HCT116 (cell line): ENCODE results near the gene NT5C1A. TPM values are rescaled to one million over a fixed set of nuclear protein-coding genes. Genes with fewer than 3 reads are reported as not detected.

Experiments
- ATAC-seq: fragments of 200-7000 bp; cut with Tn5 transposase; 2 replicates; pipeline ENCODE4 v1.9.1; 2020; ENCODE audit warnings: mild to moderate bottlenecking, moderate library complexity
- BruUV-seq: library from RNA; stranded (reverse); fragments of 400-500 nt; replicated peaks from 2 replicates; lab custom pipeline; 2021; lab: Mats Ljungman, UMichigan
- CTCF ChIA-PET: fragments of 300-600 bp; sonication (Branson Sonifier 250); formaldehyde crosslinking; loops from one replicate; lab custom pipeline; 2021; ENCODE audit warnings: antibody characterized with exemption; lab: Charles Lee
- POLR2A ChIA-PET: fragments of 300-600, 350-600 bp; sonication (Branson Sonifier 250); formaldehyde crosslinking; loops from one replicate; lab custom pipeline; 2021; ENCODE audit warnings: antibody characterized with exemption; lab: Charles Lee
- RAD21 ChIA-PET, 2 experiments: fragments of 300-600 bp; sonication (Branson Sonifier 250); formaldehyde crosslinking; loops; one replicate each; lab custom pipeline; 2023; ENCODE audit warnings: low total read pairs in 2 of 2; ENCODE audit not compliant: uncharacterized antibody in 2 of 2, unreplicated experiment in 2 of 2, low non-redundant PET in 1 of 2; lab: Charles Lee
- DNase-seq: peaks from one replicate; pipeline ENCODE4 v3.0.0-alpha.2; 2010; ENCODE audit warnings: low read depth, low spot score
- H2AFZ ChIP-seq: fragments of 200-600 bp; shearing (Covaris generic), sonication (generic); 2 replicates; pipeline ENCODE4 v1.6.1; 2017; ENCODE audit warnings: low read depth, mixed run types, mixed read lengths, antibody characterized with exemption, low read length; ENCODE audit not compliant: poor library complexity, severe bottlenecking
- H3K27ac ChIP-seq: 2 replicates; pipeline ENCODE4 v1.5.1; 2012; ENCODE audit warnings: low read depth, low read length
- H3K27me3 ChIP-seq: fragments of 200-600 bp; sonication (generic); 2 replicates; pipeline ENCODE4 v1.6.1; 2016; ENCODE audit warnings: mixed run types, low read length, mixed read lengths; ENCODE audit not compliant: insufficient read depth
- H3K36me3 ChIP-seq, 2 experiments: fragments of 200-500 bp in 1 of 2; fragments of 200-600 bp in 1 of 2; sonication (Bioruptor generic) in 1 of 2; sonication (generic) in 1 of 2; 2 replicates each; pipeline versions ENCODE4 v1.5.1 to v1.6.1; 2014 to 2016; ENCODE audit warnings: low read length in 2 of 2, inconsistent platforms in 1 of 2, mixed read lengths in 1 of 2, mixed run types in 1 of 2; ENCODE audit not compliant: insufficient read depth in 2 of 2, control insufficient read depth in 1 of 2
- H3K4me1 ChIP-seq, 2 experiments: fragments of 200-600 bp in 1 of 2; sonication (generic) in 1 of 2; 2 replicates each; pipeline versions ENCODE4 v1.5.1 to v1.6.1; 2012 to 2017; ENCODE audit warnings: low read length in 2 of 2, inconsistent platforms in 1 of 2, mild to moderate bottlenecking in 1 of 2, mixed read lengths in 1 of 2, mixed run types in 1 of 2, moderate library complexity in 1 of 2; ENCODE audit not compliant: insufficient read depth in 2 of 2, control insufficient read depth in 1 of 2
- H3K4me2 ChIP-seq: fragments of 200-600 bp; sonication (generic); 2 replicates; pipeline ENCODE4 v1.6.1; 2017; ENCODE audit warnings: mixed run types, low read length, mixed read lengths
- H3K4me3 ChIP-seq, 2 experiments: fragments of 200-600 bp in 1 of 2; sonication (generic) in 1 of 2; replicated peaks in 1 of 2; 2 replicates each; pipeline ENCODE4 v1.5.1; 2011 to 2016; ENCODE audit warnings: low read length in 2 of 2, control low read depth in 1 of 2, low read depth in 1 of 2, mild to moderate bottlenecking in 1 of 2, mixed read lengths in 1 of 2, mixed run types in 1 of 2
- H3K79me2 ChIP-seq: fragments of 200-600 bp; sonication (generic); 2 replicates; pipeline ENCODE4 v1.6.1; 2017; ENCODE audit warnings: mild to moderate bottlenecking, mixed run types, low read length, moderate library complexity, mixed read lengths; ENCODE audit not compliant: insufficient read depth
- H3K9ac ChIP-seq: fragments of 200-600 bp; sonication (generic); 2 replicates; pipeline ENCODE4 v1.6.1; 2016; ENCODE audit warnings: low read length, mixed read lengths
- H3K9me2 ChIP-seq: fragments of 200-600 bp; sonication (generic), shearing (Covaris generic); 2 replicates; pipeline ENCODE4 v1.6.1; 2017; ENCODE audit warnings: mixed run types, mild to moderate bottlenecking, moderate library complexity; ENCODE audit not compliant: insufficient read depth
- H3K9me3 ChIP-seq, 2 experiments: fragments of 200-500 bp in 1 of 2; fragments of 200-600 bp in 1 of 2; sonication (Bioruptor generic) in 1 of 2; sonication (generic) in 1 of 2; 2 replicates each; pipeline ENCODE4 v1.6.1; 2014 to 2017; ENCODE audit warnings: low read length in 2 of 2, mixed read lengths in 2 of 2, inconsistent platforms in 1 of 2, low read depth in 1 of 2, mild to moderate bottlenecking in 1 of 2, mixed run types in 1 of 2, moderate library complexity in 1 of 2; ENCODE audit not compliant: control insufficient read depth in 1 of 2, insufficient read depth in 1 of 2
- H4K20me1 ChIP-seq: fragments of 200-600 bp; sonication (generic), shearing (Covaris generic); 2 replicates; pipeline ENCODE4 v1.6.1; 2017; ENCODE audit warnings: mixed run types, mild to moderate bottlenecking, moderate library complexity; ENCODE audit not compliant: insufficient read depth
- ATF3 ChIP-seq: IDR thresholded peaks from 2 replicates; pipeline ENCODE4 v1.6.1; 2012
- CEBPB ChIP-seq: IDR thresholded peaks from 2 replicates; pipeline ENCODE4 v1.6.1; 2012; ENCODE audit warnings: low read depth
- EGR1 ChIP-seq: IDR thresholded peaks from 2 replicates; pipeline ENCODE4 v1.6.1; 2012; ENCODE audit warnings: low read depth
- ELF1 ChIP-seq: IDR thresholded peaks from 2 replicates; pipeline ENCODE4 v1.6.1; 2012; ENCODE audit warnings: low read depth, borderline replicate concordance
- EZH2 ChIP-seq: fragments of 200-600 bp; sonication (generic); IDR thresholded peaks from 2 replicates; pipeline ENCODE4 v1.6.1; 2017; ENCODE audit warnings: antibody characterized with exemption, mixed run types
- MAX ChIP-seq: IDR thresholded peaks from 2 replicates; pipeline ENCODE4 v1.6.1; 2012
- POLR2A ChIP-seq: IDR thresholded peaks from 2 replicates; pipeline ENCODE4 v1.7.0; 2011; ENCODE audit warnings: borderline replicate concordance; ENCODE audit not compliant: insufficient read depth, insufficient read length; ENCODE audit errors: extremely low read depth
- POLR2AphosphoS5 ChIP-seq: IDR thresholded peaks from 2 replicates; pipeline ENCODE4 v1.6.1; 2011; ENCODE audit warnings: mild to moderate bottlenecking, low read depth, low read length, moderate library complexity
- SP1 ChIP-seq: IDR thresholded peaks from 2 replicates; pipeline ENCODE4 v1.6.1; 2012; ENCODE audit warnings: low read depth
- SRF ChIP-seq: IDR thresholded peaks from 2 replicates; pipeline ENCODE4 v1.6.1; 2012; ENCODE audit warnings: low read depth
- TCF7L2 ChIP-seq: IDR thresholded peaks from 2 replicates; pipeline ENCODE4 v1.7.0; 2011; ENCODE audit warnings: borderline replicate concordance, inconsistent platforms; ENCODE audit not compliant: insufficient read depth, insufficient read length; ENCODE audit errors: extremely low read depth
- YY1 ChIP-seq: IDR thresholded peaks from 2 replicates; pipeline ENCODE4 v1.6.1; 2011; ENCODE audit warnings: low read length, low read depth, moderate library complexity, mild to moderate bottlenecking; ENCODE audit not compliant: insufficient replicate concordance; ENCODE audit errors: extremely low read depth
- ZFX ChIP-seq: fragments of 450-650 bp; IDR thresholded peaks from 2 replicates; pipeline ENCODE4 v1.6.1; 2017
- intact Hi-C: fragments of 100-400 bp; cut with micrococcal nuclease; formaldehyde crosslinking; loops from 2 replicates; pipeline ENCODE4 v1.10.0; 2022
- total RNA-seq: library from RNA; stranded (reverse); gene quantifications from one replicate; pipeline ENCODE4 v1.2.1, GENCODE V29; 2021; ENCODE audit not compliant: unreplicated experiment

NT5C1A gene
- total RNA-seq, 1 experiment from 2014 or later, result not detected

GRCh38 chr1:39617488-39618049, 54.3 kb downstream of the NT5C1A start:
- Histone ChIP-seq H4K20me1 (no peaks in the 10 kb centered on the region), H3K9ac (no peak overlapping the region), H3K4me3 (no peak overlapping the region), H3K4me1 (no peaks in the 10 kb centered on the region), H3K4me2 (no peak overlapping the region), H3K36me3 (no peaks in the 10 kb centered on the region), H3K9me2 (no peaks in the 10 kb centered on the region), H3K9me3 (no peaks in the 10 kb centered on the region), H3K27ac (no peak overlapping the region), H3K27me3 (no peaks in the 10 kb centered on the region), H2AFZ (no peak overlapping the region), H3K79me2 (no peaks in the 10 kb centered on the region)
- ChIA-PET POLR2A (interaction anchor here (0.9 kb wide), 1 partner anchor 11 kb away, joined by 4 read pairs; no protein-coding TSS in a partner anchor), RAD21 (no interaction called here), CTCF (interaction anchor here (0.9 to 1.3 kb wide), 2 partner anchors 11 to 40 kb away, joined by 3 read pairs; no protein-coding TSS in a partner anchor)
- ATAC-seq, result no peak
- intact Hi-C loops, result no loop called here
- TF ChIP-seq POLR2AphosphoS5 (no peak), POLR2A (no peak), CEBPB (no peak), ELF1 (no peak), ZFX (no peak), EGR1 (no peak), ATF3 (no peak), TCF7L2 (no peak), YY1 (no peak), MAX (no peak), SP1 (no peak), SRF (no peak), EZH2 (no peak)
- no TSS peak for BruUV-seq
- DNase-seq, result no peak
